Activated T-cell treated with anti-CD3 and anti-CD28 coated beads, Interleukin-2, amount 50 U/mL, for 1 hour (primary cell): ENCODE results near the gene CLEC17A.
"Not testable (repeated sequence)": the region's sequence is repeated elsewhere in the genome, so short reads cannot be mapped to it uniquely, and the experiment has no call there.

Experiments used
- DNase-seq: peaks from one replicate; pipeline ENCODE4 v3.0.0-alpha.2; 2020

The CLEC17A gene

GRCh38 chr19:14559916-14560775, 22.7 kb upstream of the CLEC17A start:
- DNase-seq, result no peak

GRCh38 chr19:14560776-14561108, 22.1 kb upstream of the CLEC17A start:
- DNase-seq, result no peak

GRCh38 chr19:14561249-14561648, 21.6 kb upstream of the CLEC17A start:
- no peak for DNase-seq

GRCh38 chr19:14561847-14562351, 21.0 kb upstream of the CLEC17A start:
- no peak for DNase-seq

GRCh38 chr19:14562660-14563589, 20.0 kb upstream of the CLEC17A start:
- no peak for DNase-seq

- DNase-seq, result no peak
Measured at GRCh38 chr19:14563590-14563926, 19.3 kb upstream of the CLEC17A start.

- DNase-seq, result no peak
Measured at GRCh38 chr19:14563989-14564651, 18.8 kb upstream of the CLEC17A start.

- not testable (repeated sequence) for DNase-seq
Measured at GRCh38 chr19:14564652-14565297, 18.1 kb upstream of the CLEC17A start.

- DNase-seq, result no peak
Measured at GRCh38 chr19:14565298-14565679, 17.6 kb upstream of the CLEC17A start.

GRCh38 chr19:14565765-14566711, 16.8 kb upstream of the CLEC17A start:
- DNase-seq, result no peak

GRCh38 chr19:14566712-14567077, 16.2 kb upstream of the CLEC17A start:
- DNase-seq, result no peak

GRCh38 chr19:14567079-14567478, 15.8 kb upstream of the CLEC17A start:
- DNase-seq, result no peak

- no peak for DNase-seq
Measured at GRCh38 chr19:14570864-14571527, 11.9 kb upstream of the CLEC17A start.

- peak; percentile 86 for DNase-seq
Measured at GRCh38 chr19:14571695-14572490, 11.0 kb upstream of the CLEC17A start, which contains the start of gene NDUFB7. NDUFB7 (minus strand) TSS chr19:14572066; CDS start chr19:14572000, 66 bp downstream.

- no peak for DNase-seq
Measured at GRCh38 chr19:14575428-14575980, 7.4 kb upstream of the CLEC17A start.

GRCh38 chr19:14576363-14576762, 6.5 kb upstream of the CLEC17A start:
- DNase-seq, result no peak

- no peak for DNase-seq
Measured at GRCh38 chr19:14577264-14577663, 5.6 kb upstream of the CLEC17A start.

GRCh38 chr19:14577885-14578427, 4.9 kb upstream of the CLEC17A start:
- no peak for DNase-seq

GRCh38 chr19:14580623-14581237, 2.2 kb upstream of the CLEC17A start:
- DNase-seq, result no peak
